DND-41 (cell line): ENCODE data around the gene SLC4A5.

Experiments
- EZH2 ChIP-seq: IDR thresholded peaks from 3 replicates; pipeline ENCODE4 v1.6.1; 2012; ENCODE audit warnings: borderline replicate concordance, low read depth, mild to moderate bottlenecking, moderate library complexity, low read length, inconsistent platforms; ENCODE audit not compliant: severe bottlenecking
- TF ChIP-seq, protein P1 (sequence below): IDR thresholded peaks from 2 replicates; pipeline ENCODE4 v1.5.1; 2012; ENCODE audit warnings: borderline replicate concordance, low read length, moderate library complexity, mild to moderate bottlenecking; ENCODE audit not compliant: poor library complexity, severe bottlenecking; ENCODE audit errors: extremely low read depth

DNA sequence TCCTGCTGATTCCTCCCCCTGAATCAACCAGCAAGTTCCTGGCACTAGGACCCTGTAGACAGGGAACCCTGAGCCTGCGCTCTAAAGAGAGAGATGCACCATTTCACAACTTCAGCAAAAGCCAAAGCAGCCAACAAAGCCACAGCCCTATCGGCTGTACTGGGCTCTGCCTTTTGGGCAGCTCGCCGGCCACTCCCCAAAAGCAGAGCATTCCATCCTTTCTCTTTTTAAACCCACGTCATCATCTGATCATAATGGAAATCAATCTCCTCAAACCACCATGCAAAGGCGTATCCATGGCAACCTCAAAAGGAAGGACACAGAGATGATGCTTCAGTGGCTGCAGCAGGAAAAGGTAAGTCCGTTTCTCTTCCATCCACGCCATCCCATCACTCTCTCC is 42.2 kb upstream of the SLC4A5 start:
- TF ChIP-seq, protein P1, sequence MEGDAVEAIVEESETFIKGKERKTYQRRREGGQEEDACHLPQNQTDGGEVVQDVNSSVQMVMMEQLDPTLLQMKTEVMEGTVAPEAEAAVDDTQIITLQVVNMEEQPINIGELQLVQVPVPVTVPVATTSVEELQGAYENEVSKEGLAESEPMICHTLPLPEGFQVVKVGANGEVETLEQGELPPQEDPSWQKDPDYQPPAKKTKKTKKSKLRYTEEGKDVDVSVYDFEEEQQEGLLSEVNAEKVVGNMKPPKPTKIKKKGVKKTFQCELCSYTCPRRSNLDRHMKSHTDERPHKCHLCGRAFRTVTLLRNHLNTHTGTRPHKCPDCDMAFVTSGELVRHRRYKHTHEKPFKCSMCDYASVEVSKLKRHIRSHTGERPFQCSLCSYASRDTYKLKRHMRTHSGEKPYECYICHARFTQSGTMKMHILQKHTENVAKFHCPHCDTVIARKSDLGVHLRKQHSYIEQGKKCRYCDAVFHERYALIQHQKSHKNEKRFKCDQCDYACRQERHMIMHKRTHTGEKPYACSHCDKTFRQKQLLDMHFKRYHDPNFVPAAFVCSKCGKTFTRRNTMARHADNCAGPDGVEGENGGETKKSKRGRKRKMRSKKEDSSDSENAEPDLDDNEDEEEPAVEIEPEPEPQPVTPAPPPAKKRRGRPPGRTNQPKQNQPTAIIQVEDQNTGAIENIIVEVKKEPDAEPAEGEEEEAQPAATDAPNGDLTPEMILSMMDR = no peak
- no peak for TF ChIP-seq EZH2
